SK-N-SH (cell line): ENCODE data around the gene GOLGA8B.
"Not testable (repeated sequence)": the region's sequence is repeated elsewhere in the genome, so short reads cannot be mapped to it uniquely, and the experiment has no call there.

Experiments used
- CHD2 ChIP-seq: fragments of 150-350 bp; IDR thresholded peaks from 2 replicates; pipeline ENCODE4 v1.6.1; 2018; ENCODE audit warnings: low read length; ENCODE audit not compliant: partially characterized antibody
- EZH2phosphoT487 ChIP-seq: fragments of 200-600 bp; sonication (generic); IDR thresholded peaks from 2 replicates; pipeline ENCODE4 v1.6.1; 2017; ENCODE audit warnings: low read depth, mixed run types, mild to moderate bottlenecking, antibody characterized with exemption, moderate library complexity, borderline replicate concordance
- MEF2A ChIP-seq: IDR thresholded peaks from 2 replicates; pipeline ENCODE4 v1.4.0; 2012; ENCODE audit warnings: low read depth, borderline replicate concordance
- NFIC ChIP-seq: IDR thresholded peaks from 2 replicates; pipeline ENCODE4 v1.4.0; 2012; ENCODE audit warnings: borderline replicate concordance
- NRF1 ChIP-seq: IDR thresholded peaks from 2 replicates; pipeline ENCODE4 v1.6.1; 2012; ENCODE audit warnings: low read depth, mild to moderate bottlenecking, low read length
- RCOR1 ChIP-seq: fragments of 150-350 bp; IDR thresholded peaks from 2 replicates; pipeline ENCODE4 v1.6.1; 2017; ENCODE audit warnings: antibody characterized with exemption, low read length
- SIN3A ChIP-seq: IDR thresholded peaks from 2 replicates; pipeline ENCODE4 v1.6.1; 2012; ENCODE audit warnings: low read depth, mild to moderate bottlenecking, low read length, moderate library complexity, borderline replicate concordance
- SMC3 ChIP-seq: IDR thresholded peaks from 2 replicates; pipeline ENCODE4 v1.6.1; 2012; ENCODE audit warnings: low read depth, low read length, improper control_type of control experiment
- TAF1 ChIP-seq: IDR thresholded peaks from 2 replicates; pipeline ENCODE4 v1.6.1; 2012; ENCODE audit warnings: low read depth, mild to moderate bottlenecking, low read length, moderate library complexity, borderline replicate concordance
- YY1 ChIP-seq: IDR thresholded peaks from 2 replicates; pipeline ENCODE4 v1.4.0; 2012; ENCODE audit warnings: low read depth, mild to moderate bottlenecking
- TF ChIP-seq, protein P1 (sequence below): fragments of 200-600 bp; sonication (generic); IDR thresholded peaks from 2 replicates; pipeline ENCODE4 v1.6.1; 2017; ENCODE audit warnings: antibody characterized with exemption, mild to moderate bottlenecking, moderate library complexity
- TF ChIP-seq, protein P2 (sequence below): IDR thresholded peaks from 2 replicates; pipeline ENCODE4 v1.6.1; 2012; ENCODE audit warnings: mild to moderate bottlenecking, low read depth, low read length, moderate library complexity
- TF ChIP-seq, protein P3 (sequence below): IDR thresholded peaks from 2 replicates; pipeline ENCODE4 v1.4.0; 2012; ENCODE audit warnings: low read depth

GRCh38 chr15:34555162-34555561, 28.3 kb downstream of the GOLGA8B start:
- TF ChIP-seq, protein P1, sequence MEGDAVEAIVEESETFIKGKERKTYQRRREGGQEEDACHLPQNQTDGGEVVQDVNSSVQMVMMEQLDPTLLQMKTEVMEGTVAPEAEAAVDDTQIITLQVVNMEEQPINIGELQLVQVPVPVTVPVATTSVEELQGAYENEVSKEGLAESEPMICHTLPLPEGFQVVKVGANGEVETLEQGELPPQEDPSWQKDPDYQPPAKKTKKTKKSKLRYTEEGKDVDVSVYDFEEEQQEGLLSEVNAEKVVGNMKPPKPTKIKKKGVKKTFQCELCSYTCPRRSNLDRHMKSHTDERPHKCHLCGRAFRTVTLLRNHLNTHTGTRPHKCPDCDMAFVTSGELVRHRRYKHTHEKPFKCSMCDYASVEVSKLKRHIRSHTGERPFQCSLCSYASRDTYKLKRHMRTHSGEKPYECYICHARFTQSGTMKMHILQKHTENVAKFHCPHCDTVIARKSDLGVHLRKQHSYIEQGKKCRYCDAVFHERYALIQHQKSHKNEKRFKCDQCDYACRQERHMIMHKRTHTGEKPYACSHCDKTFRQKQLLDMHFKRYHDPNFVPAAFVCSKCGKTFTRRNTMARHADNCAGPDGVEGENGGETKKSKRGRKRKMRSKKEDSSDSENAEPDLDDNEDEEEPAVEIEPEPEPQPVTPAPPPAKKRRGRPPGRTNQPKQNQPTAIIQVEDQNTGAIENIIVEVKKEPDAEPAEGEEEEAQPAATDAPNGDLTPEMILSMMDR: not testable (repeated sequence)
- not testable (repeated sequence) for TF ChIP-seq SIN3A, TAF1, CHD2, RCOR1, NRF1, MEF2A, SMC3, YY1, EZH2phosphoT487, NFIC
- TF ChIP-seq, protein P2, sequence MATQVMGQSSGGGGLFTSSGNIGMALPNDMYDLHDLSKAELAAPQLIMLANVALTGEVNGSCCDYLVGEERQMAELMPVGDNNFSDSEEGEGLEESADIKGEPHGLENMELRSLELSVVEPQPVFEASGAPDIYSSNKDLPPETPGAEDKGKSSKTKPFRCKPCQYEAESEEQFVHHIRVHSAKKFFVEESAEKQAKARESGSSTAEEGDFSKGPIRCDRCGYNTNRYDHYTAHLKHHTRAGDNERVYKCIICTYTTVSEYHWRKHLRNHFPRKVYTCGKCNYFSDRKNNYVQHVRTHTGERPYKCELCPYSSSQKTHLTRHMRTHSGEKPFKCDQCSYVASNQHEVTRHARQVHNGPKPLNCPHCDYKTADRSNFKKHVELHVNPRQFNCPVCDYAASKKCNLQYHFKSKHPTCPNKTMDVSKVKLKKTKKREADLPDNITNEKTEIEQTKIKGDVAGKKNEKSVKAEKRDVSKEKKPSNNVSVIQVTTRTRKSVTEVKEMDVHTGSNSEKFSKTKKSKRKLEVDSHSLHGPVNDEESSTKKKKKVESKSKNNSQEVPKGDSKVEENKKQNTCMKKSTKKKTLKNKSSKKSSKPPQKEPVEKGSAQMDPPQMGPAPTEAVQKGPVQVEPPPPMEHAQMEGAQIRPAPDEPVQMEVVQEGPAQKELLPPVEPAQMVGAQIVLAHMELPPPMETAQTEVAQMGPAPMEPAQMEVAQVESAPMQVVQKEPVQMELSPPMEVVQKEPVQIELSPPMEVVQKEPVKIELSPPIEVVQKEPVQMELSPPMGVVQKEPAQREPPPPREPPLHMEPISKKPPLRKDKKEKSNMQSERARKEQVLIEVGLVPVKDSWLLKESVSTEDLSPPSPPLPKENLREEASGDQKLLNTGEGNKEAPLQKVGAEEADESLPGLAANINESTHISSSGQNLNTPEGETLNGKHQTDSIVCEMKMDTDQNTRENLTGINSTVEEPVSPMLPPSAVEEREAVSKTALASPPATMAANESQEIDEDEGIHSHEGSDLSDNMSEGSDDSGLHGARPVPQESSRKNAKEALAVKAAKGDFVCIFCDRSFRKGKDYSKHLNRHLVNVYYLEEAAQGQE: not testable (repeated sequence)
- TF ChIP-seq, protein P3, sequence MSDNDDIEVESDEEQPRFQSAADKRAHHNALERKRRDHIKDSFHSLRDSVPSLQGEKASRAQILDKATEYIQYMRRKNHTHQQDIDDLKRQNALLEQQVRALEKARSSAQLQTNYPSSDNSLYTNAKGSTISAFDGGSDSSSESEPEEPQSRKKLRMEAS: not testable (repeated sequence)
